CD4-positive, alpha-beta memory T cell (primary cell): ENCODE results near the gene CMTM7. TPM values are rescaled to one million over a fixed set of nuclear protein-coding genes. Genes with fewer than 3 reads are reported as not detected.
A peak's percentile ranks its signal among the peaks of the same experiment; 100 is the strongest.

Experiments used
- CTCF ChIA-PET: fragments of 350-600 bp; sonication (Branson Sonifier 250); formaldehyde crosslinking; loops from one replicate; lab custom pipeline; 2021; ENCODE audit warnings: inconsistent platforms; ENCODE audit not compliant: partially characterized antibody; lab: Charles Lee
- POLR2A ChIA-PET: fragments of 350-600 bp; sonication (Branson Sonifier 250); formaldehyde crosslinking; loops from one replicate; lab custom pipeline; 2021; ENCODE audit not compliant: partially characterized antibody; lab: Charles Lee
- DNase-seq, 5 donors: peaks; one replicate each; pipeline versions ENCODE4 v3.0.0 to v3.0.0-alpha.2; 2020 to 2022; ENCODE audit warnings: mixed read lengths in 1 of 5
- H3K27ac ChIP-seq: one replicate; pipeline ENCODE4 v1.7.0; 2013; ENCODE audit warnings: low read depth, low read length
- H3K27me3 ChIP-seq: 2 replicates; pipeline ENCODE4 v1.7.0; 2013; ENCODE audit warnings: mild to moderate bottlenecking, low read length, moderate library complexity; ENCODE audit not compliant: insufficient read depth
- H3K36me3 ChIP-seq: 2 replicates; pipeline ENCODE4 v1.7.0; 2013; ENCODE audit warnings: mild to moderate bottlenecking, low read length, moderate library complexity; ENCODE audit not compliant: insufficient read depth
- H3K4me1 ChIP-seq: 2 replicates; pipeline ENCODE4 v1.7.0; 2013; ENCODE audit warnings: mild to moderate bottlenecking, low read length, moderate library complexity; ENCODE audit not compliant: insufficient read depth
- H3K4me3 ChIP-seq, 2 donors: one replicate each; pipeline ENCODE4 v1.7.0; 2013; ENCODE audit warnings: low read length in 2 of 2, mild to moderate bottlenecking in 1 of 2
- H3K9me3 ChIP-seq, 2 donors: one replicate each; pipeline ENCODE4 v1.7.0; 2013; ENCODE audit warnings: low read length in 2 of 2, control low read depth in 1 of 2; ENCODE audit not compliant: control insufficient read depth in 1 of 2
- H3K27ac Mint-ChIP-seq, 7 donors: one replicate each; pipeline ENCODE4 v1.8.0; 2020 to 2021; ENCODE audit warnings: mixed read lengths in 7 of 7, mild to moderate bottlenecking in 6 of 7, inconsistent platforms in 3 of 7, moderate library complexity in 3 of 7
- H3K27me3 Mint-ChIP-seq, 2 donors: one replicate each; pipeline ENCODE4 v1.8.0; 2020 to 2021; ENCODE audit warnings: mixed read lengths in 2 of 2
- H3K36me3 Mint-ChIP-seq, 2 donors: one replicate each; pipeline ENCODE4 v1.8.0; 2020 to 2021; ENCODE audit warnings: mixed read lengths in 2 of 2, inconsistent platforms in 1 of 2, mild to moderate bottlenecking in 1 of 2
- H3K4me1 Mint-ChIP-seq, 4 donors: one replicate each; pipeline ENCODE4 v1.8.0; 2020 to 2021; ENCODE audit warnings: mixed read lengths in 4 of 4, mild to moderate bottlenecking in 1 of 4
- H3K4me3 Mint-ChIP-seq, 8 donors: one replicate each; pipeline ENCODE4 v1.8.0; 2020 to 2021; ENCODE audit warnings: mixed read lengths in 8 of 8, mild to moderate bottlenecking in 7 of 8, moderate library complexity in 6 of 8, inconsistent platforms in 3 of 8
- H3K9me3 Mint-ChIP-seq, 8 donors: one replicate each; pipeline ENCODE4 v1.8.0; 2020 to 2021; ENCODE audit warnings: mixed read lengths in 8 of 8, mild to moderate bottlenecking in 5 of 8, inconsistent platforms in 3 of 8, moderate library complexity in 1 of 8
- intact Hi-C: fragments of 100-400 bp; cut with micrococcal nuclease; formaldehyde crosslinking; loops from one replicate; pipeline ENCODE4 v1.15.1; 2023
- polyA plus RNA-seq, 2 donors: library from polyadenylated mRNA; unstranded; fragments of 300-500 nt; fragmentation: Illumina TruSeq; gene quantifications; one replicate each; pipeline ENCODE4 v1.2.3, GENCODE V29; 2021
- total RNA-seq, 2 experiments: library from RNA; stranded (reverse); gene quantifications; one replicate each; pipeline ENCODE4 v1.2.3, GENCODE V29; 2021

Gene CMTM7
- total and polyA plus RNA-seq, 4 experiments from 2014 or later, result 44.2 to 137 (median 65.7) TPM

GRCh38 chr3:32480604-32481003 is 89.0 kb downstream of the CMTM7 start:
- Histone ChIP-seq H3K4me1 (peaks cover 3% of the 10 kb centered on the region), H3K9me3 (no peaks in the 10 kb centered on the region), H3K36me3 (no peaks in the 10 kb centered on the region), H3K4me3 (no peak overlapping the region), H3K27me3 (no peaks in the 10 kb centered on the region), H3K27ac (no peak overlapping the region)
- Mint-ChIP-seq H3K36me3 (peaks cover 60 to 63% of the 10 kb centered on the region in 2 donors), H3K9me3 (no peaks in the 10 kb centered on the region), H3K4me1 (peaks cover 24 to 38% (median 31%) of the 10 kb centered on the region in 4 donors), H3K27me3 (no peaks in the 10 kb centered on the region), H3K4me3 (no peak overlapping the region), H3K27ac (peak overlapping the region in 2 of 7 donors; percentile 48 to 80)
- POLR2A ChIA-PET, result interaction anchor here (0.7 kb wide), 1 partner anchor 89 kb away, joined by 3 read pairs; the partner anchor contains the start of gene CMTM7
- CTCF ChIA-PET, result interaction anchor here (0.8 to 1.5 kb wide), 4 partner anchors 10 to 109 kb away, joined by 3 to 5 read pairs (median 4); no protein-coding TSS in a partner anchor
- intact Hi-C loops, result no loop called here
- no peak for DNase-seq

- Mint-ChIP-seq H3K27me3 (no peaks in the 10 kb centered on the region), H3K27ac (peak overlapping the region in 5 of 7 donors; percentile 7 to 50 (median 21)), H3K9me3 (no peaks in the 10 kb centered on the region), H3K36me3 (peaks cover 64 to 74% of the 10 kb centered on the region in 2 donors), H3K4me1 (peaks cover 26 to 40% (median 29%) of the 10 kb centered on the region in 4 donors), H3K4me3 (peak overlapping the region in 1 of 8 donors; percentile 6)
- no peaks in the 10 kb centered on the region for H3K9me3 ChIP-seq
- H3K27me3 ChIP-seq, result no peaks in the 10 kb centered on the region
- H3K27ac ChIP-seq, result no peak overlapping the region
- CTCF ChIA-PET, result interaction anchor here (1.1 to 2.0 kb wide), 3 partner anchors 14 to 111 kb away, joined by 3 to 9 read pairs (median 5); no protein-coding TSS in a partner anchor
- H3K4me3 ChIP-seq, result no peak overlapping the region
- peaks cover 10% of the 10 kb centered on the region for H3K36me3 ChIP-seq
- no peak for DNase-seq
- peaks cover 3% of the 10 kb centered on the region for H3K4me1 ChIP-seq
- intact Hi-C loops, result no loop called here
- POLR2A ChIA-PET, result no interaction called here
Observed at GRCh38 chr3:32481791-32482631, 90.4 kb downstream of the CMTM7 start.

GRCh38 chr3:32482693-32483092 is 91.0 kb downstream of the CMTM7 start:
- Mint-ChIP-seq H3K27ac (peak overlapping the region in 3 of 7 donors; percentile 53 to 81 (median 70)), H3K36me3 (peaks cover 61 to 76% of the 10 kb centered on the region in 2 donors), H3K27me3 (no peaks in the 10 kb centered on the region), H3K4me1 (peaks cover 26 to 39% (median 28%) of the 10 kb centered on the region in 4 donors), H3K4me3 (no peak overlapping the region), H3K9me3 (no peaks in the 10 kb centered on the region)
- intact Hi-C loops, result no loop called here
- ChIA-PET CTCF (interaction anchor here (0.9 to 2.0 kb wide), 3 partner anchors 15 to 73 kb away, joined by 3 to 9 read pairs (median 3); no protein-coding TSS in a partner anchor), POLR2A (interaction anchor here (1.0 to 1.8 kb wide), 2 partner anchors 9 to 14 kb away, joined by 4 read pairs; no protein-coding TSS in a partner anchor)
- H3K36me3 ChIP-seq, result peaks cover 10% of the 10 kb centered on the region
- no peak for DNase-seq
- H3K4me1 ChIP-seq, result peaks cover 3% of the 10 kb centered on the region
- no peaks in the 10 kb centered on the region for H3K27me3 ChIP-seq
- no peak overlapping the region for H3K4me3 ChIP-seq
- H3K27ac ChIP-seq, result no peak overlapping the region
- no peaks in the 10 kb centered on the region for H3K9me3 ChIP-seq

- Mint-ChIP-seq H3K9me3 (no peaks in the 10 kb centered on the region), H3K27ac (peak overlapping the region in 3 of 7 donors; percentile 13 to 53 (median 30)), H3K36me3 (peaks cover 60 to 78% of the 10 kb centered on the region in 2 donors), H3K4me3 (no peak overlapping the region), H3K4me1 (peaks cover 22 to 39% (median 27%) of the 10 kb centered on the region in 4 donors), H3K27me3 (no peaks in the 10 kb centered on the region)
- H3K36me3 ChIP-seq, result peaks cover 10% of the 10 kb centered on the region
- intact Hi-C loops, result no loop called here
- ChIA-PET CTCF (interaction anchor here (0.7 to 2.0 kb wide), 2 partner anchors 16 to 108 kb away, joined by 3 to 9 read pairs; no protein-coding TSS in a partner anchor), POLR2A (interaction anchor here (1.0 to 1.8 kb wide), 2 partner anchors 10 to 15 kb away, joined by 4 read pairs; no protein-coding TSS in a partner anchor)
- no peaks in the 10 kb centered on the region for H3K27me3 ChIP-seq
- H3K27ac ChIP-seq, result no peak overlapping the region
- peaks cover 3% of the 10 kb centered on the region for H3K4me1 ChIP-seq
- H3K4me3 ChIP-seq, result no peak overlapping the region
- DNase-seq, result no peak
- no peaks in the 10 kb centered on the region for H3K9me3 ChIP-seq
Observed at GRCh38 chr3:32483772-32484171, 92.1 kb downstream of the CMTM7 start.

GRCh38 chr3:32484436-32484835 is 92.8 kb downstream of the CMTM7 start:
- no peak for DNase-seq
- Histone ChIP-seq H3K27me3 (no peaks in the 10 kb centered on the region), H3K4me1 (peaks cover 3% of the 10 kb centered on the region), H3K36me3 (peaks cover 10% of the 10 kb centered on the region), H3K27ac (no peak overlapping the region), H3K9me3 (no peaks in the 10 kb centered on the region), H3K4me3 (no peak overlapping the region)
- Mint-ChIP-seq H3K4me1 (peaks cover 22 to 39% (median 27%) of the 10 kb centered on the region in 4 donors), H3K36me3 (peaks cover 56 to 76% of the 10 kb centered on the region in 2 donors), H3K4me3 (no peak overlapping the region), H3K9me3 (no peaks in the 10 kb centered on the region), H3K27ac (peak overlapping the region in 4 of 7 donors; percentile 13 to 84 (median 54)), H3K27me3 (no peaks in the 10 kb centered on the region)
- CTCF ChIA-PET, result interaction anchor here (1.2 to 2.0 kb wide), 3 partner anchors 16 to 29 kb away, joined by 3 to 11 read pairs (median 9); no protein-coding TSS in a partner anchor
- intact Hi-C loops, result no loop called here
- POLR2A ChIA-PET, result interaction anchor here (1.5 to 1.6 kb wide), 2 partner anchors 17 to 18 kb away, joined by 3 to 4 read pairs; partner anchors contain the start of gene CMTM6

GRCh38 chr3:32487781-32488473 is 96.3 kb downstream of the CMTM7 start:
- H3K4me1 Mint-ChIP-seq, result peaks cover 12 to 21% (median 13%) of the 10 kb centered on the region in 4 donors
- no peaks in the 10 kb centered on the region for H3K9me3 Mint-ChIP-seq
- no peak overlapping the region for H3K4me3 Mint-ChIP-seq
- H3K4me3 ChIP-seq, result no peak overlapping the region
- DNase-seq, result no peak
- no peaks in the 10 kb centered on the region for H3K27me3 ChIP-seq
- peaks cover 16% of the 10 kb centered on the region for H3K4me1 ChIP-seq
- H3K27ac ChIP-seq, result no peak overlapping the region
- no peaks in the 10 kb centered on the region for H3K27me3 Mint-ChIP-seq
- ChIA-PET POLR2A (interaction anchor here (1.3 kb wide), 1 partner anchor 10 kb away, joined by 3 read pairs; no protein-coding TSS in a partner anchor), CTCF (interaction anchor here (0.8 to 1.3 kb wide), 3 partner anchors 20 to 113 kb away, joined by 3 to 4 read pairs (median 3); no protein-coding TSS in a partner anchor)
- intact Hi-C loops, result no loop called here
- peaks cover 31 to 54% of the 10 kb centered on the region in 2 donors for H3K36me3 Mint-ChIP-seq
- no peaks in the 10 kb centered on the region for H3K9me3 ChIP-seq
- H3K27ac Mint-ChIP-seq, result peak overlapping the region in 3 of 7 donors; percentile 19 to 48 (median 26)
- H3K36me3 ChIP-seq, result peaks cover 10% of the 10 kb centered on the region
